Esophagus squamous epithelium (tissue), 4 donors: ENCODE data around the gene VSTM4.

Experiments
- POLR2A ChIP-seq, 4 donors: fragments of 450-650 bp; IDR thresholded peaks; one replicate each; pipeline ENCODE4 v1.6.1; 2017; ENCODE audit warnings: antibody characterized with exemption in 4 of 4, mild to moderate bottlenecking in 4 of 4, moderate library complexity in 3 of 4
- TF ChIP-seq, protein P1 (sequence below), 6 experiments: fragments of 450-650 bp in 4 of 6; fragments of 200-600 bp in 2 of 6; sonication (generic) in 2 of 6; IDR thresholded peaks; one replicate each; pipeline ENCODE4 v1.5.1; 2016 to 2019; ENCODE audit warnings: antibody characterized with exemption in 6 of 6, mild to moderate bottlenecking in 4 of 6, moderate library complexity in 4 of 6

DNA sequence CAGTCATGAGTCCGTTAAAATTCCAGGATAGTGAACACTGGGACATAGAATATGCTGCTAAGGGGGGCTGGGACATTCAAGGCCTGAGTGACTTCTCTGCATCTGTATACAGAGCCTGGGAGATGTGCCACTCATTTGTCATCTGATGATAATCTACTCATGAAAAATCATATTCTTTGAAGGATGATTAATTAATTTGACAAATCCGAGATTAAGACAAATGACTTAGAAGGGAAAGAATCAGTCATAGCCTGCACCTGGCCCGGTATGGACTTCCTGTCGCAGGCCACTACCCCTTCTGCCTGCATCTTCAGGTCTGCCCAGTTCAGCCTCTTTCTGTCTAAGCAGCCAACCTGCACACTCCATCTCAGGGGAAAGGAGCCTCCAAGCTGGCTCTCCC lies 37.3 kb upstream of the VSTM4 start:
- TF ChIP-seq, protein P1, sequence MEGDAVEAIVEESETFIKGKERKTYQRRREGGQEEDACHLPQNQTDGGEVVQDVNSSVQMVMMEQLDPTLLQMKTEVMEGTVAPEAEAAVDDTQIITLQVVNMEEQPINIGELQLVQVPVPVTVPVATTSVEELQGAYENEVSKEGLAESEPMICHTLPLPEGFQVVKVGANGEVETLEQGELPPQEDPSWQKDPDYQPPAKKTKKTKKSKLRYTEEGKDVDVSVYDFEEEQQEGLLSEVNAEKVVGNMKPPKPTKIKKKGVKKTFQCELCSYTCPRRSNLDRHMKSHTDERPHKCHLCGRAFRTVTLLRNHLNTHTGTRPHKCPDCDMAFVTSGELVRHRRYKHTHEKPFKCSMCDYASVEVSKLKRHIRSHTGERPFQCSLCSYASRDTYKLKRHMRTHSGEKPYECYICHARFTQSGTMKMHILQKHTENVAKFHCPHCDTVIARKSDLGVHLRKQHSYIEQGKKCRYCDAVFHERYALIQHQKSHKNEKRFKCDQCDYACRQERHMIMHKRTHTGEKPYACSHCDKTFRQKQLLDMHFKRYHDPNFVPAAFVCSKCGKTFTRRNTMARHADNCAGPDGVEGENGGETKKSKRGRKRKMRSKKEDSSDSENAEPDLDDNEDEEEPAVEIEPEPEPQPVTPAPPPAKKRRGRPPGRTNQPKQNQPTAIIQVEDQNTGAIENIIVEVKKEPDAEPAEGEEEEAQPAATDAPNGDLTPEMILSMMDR (IDR thresholded peaks at IDR 0.05) = no peak
- no peak for TF ChIP-seq POLR2A (IDR thresholded peaks at IDR 0.05)
